Stomach (tissue), 4 donors: Measurements from ENCODE around the gene CACNA2D2.

Source experiments
- EP300 ChIP-seq: sonication (generic); formaldehyde crosslinking; IDR thresholded peaks from one replicate; pipeline ENCODE4 v1.6.1; 2017; ENCODE audit warnings: antibody characterized with exemption
- POLR2A ChIP-seq, 4 donors: fragments of 450-650 bp; IDR thresholded peaks; one replicate each; pipeline ENCODE4 v1.6.1; 2016; ENCODE audit warnings: antibody characterized with exemption in 4 of 4, control low read depth in 2 of 4, mild to moderate bottlenecking in 1 of 4, moderate library complexity in 1 of 4
- POLR2AphosphoS5 ChIP-seq, 3 donors: sonication (generic); formaldehyde crosslinking; IDR thresholded peaks; one replicate each; pipeline ENCODE4 v1.6.1; 2016; ENCODE audit warnings: antibody characterized with exemption in 3 of 3
- TF ChIP-seq, protein P1 (sequence below), 7 experiments: fragments of 450-650 bp in 4 of 7; fragments of 200-600 bp in 3 of 7; sonication (generic) in 3 of 7; IDR thresholded peaks; one replicate each; pipeline ENCODE4 v1.5.1; 2016 to 2019; ENCODE audit warnings: antibody characterized with exemption in 7 of 7, control low read depth in 2 of 7, mild to moderate bottlenecking in 1 of 7

DNA sequence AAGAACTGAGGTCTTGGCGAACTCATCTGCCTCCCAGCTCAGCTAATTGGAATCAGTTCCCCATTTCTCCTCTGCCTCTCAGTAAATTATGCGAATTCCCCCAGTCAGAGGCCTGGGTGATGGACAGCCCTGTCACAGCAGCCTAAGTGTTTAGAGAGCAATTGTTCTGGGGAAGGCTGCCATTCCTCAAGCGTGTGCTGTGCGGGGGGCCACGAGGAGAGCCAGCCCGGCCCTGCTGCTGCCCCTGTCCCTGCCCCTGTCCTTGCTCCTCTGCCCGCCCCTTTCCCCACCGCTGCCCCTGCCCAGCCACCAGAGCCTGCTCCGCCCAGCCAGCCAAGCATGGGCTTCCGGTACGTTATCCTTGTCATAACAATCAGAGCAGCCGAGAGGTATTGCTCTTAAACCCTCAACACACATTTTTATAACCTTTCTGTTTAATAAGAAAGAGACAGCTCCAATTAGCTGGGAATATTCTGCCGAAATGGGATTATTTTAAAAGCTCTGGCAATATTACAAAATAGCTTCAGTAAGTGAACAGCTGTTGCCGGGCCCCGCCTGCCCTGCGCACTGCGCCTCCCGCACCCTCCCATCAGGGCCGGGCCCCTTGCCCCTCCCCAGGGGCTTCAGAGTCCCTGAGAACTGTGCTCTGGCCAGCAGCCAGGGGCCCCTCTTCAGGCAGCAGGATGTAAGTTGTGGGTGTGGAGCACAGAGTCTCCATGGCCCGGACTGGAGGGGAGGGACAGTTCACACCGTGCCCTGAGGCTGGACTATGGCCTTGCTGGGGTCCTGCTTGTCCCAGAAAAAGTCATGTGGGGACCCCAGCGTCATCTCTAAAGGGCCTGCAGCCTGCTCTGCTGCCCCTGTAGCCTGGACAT, 12.4 kb upstream of the CACNA2D2 start:
- TF ChIP-seq, protein P1, sequence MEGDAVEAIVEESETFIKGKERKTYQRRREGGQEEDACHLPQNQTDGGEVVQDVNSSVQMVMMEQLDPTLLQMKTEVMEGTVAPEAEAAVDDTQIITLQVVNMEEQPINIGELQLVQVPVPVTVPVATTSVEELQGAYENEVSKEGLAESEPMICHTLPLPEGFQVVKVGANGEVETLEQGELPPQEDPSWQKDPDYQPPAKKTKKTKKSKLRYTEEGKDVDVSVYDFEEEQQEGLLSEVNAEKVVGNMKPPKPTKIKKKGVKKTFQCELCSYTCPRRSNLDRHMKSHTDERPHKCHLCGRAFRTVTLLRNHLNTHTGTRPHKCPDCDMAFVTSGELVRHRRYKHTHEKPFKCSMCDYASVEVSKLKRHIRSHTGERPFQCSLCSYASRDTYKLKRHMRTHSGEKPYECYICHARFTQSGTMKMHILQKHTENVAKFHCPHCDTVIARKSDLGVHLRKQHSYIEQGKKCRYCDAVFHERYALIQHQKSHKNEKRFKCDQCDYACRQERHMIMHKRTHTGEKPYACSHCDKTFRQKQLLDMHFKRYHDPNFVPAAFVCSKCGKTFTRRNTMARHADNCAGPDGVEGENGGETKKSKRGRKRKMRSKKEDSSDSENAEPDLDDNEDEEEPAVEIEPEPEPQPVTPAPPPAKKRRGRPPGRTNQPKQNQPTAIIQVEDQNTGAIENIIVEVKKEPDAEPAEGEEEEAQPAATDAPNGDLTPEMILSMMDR (IDR thresholded peaks at IDR 0.05) = no peak
- TF ChIP-seq POLR2AphosphoS5 (IDR thresholded peaks at IDR 0.05) = no peak
- no peak for TF ChIP-seq POLR2A (IDR thresholded peaks at IDR 0.05)
- TF ChIP-seq EP300 = no peak
